Liver (tissue), 9 donors: ENCODE measurements around the gene MINK1. TPM values are rescaled to one million over a fixed set of nuclear protein-coding genes. Genes with fewer than 3 reads are reported as not detected.

ENCODE experiments used
- DNase-seq: peaks from one replicate; pipeline ENCODE4 v3.0.0-alpha.2; 2017; ENCODE audit warnings: low spot score
- H3K27ac ChIP-seq, 2 donors: one replicate each; pipeline ENCODE4 v1.7.0; 2013; ENCODE audit warnings: inconsistent platforms in 2 of 2, low read length in 2 of 2, control low read depth in 1 of 2, low read depth in 1 of 2, mild to moderate bottlenecking in 1 of 2
- H3K27me3 ChIP-seq, 4 donors: one replicate each; pipeline versions ENCODE4 v1.6.1 to v1.7.0; 2013; ENCODE audit warnings: low read length in 3 of 4, inconsistent platforms in 1 of 4, mild to moderate bottlenecking in 1 of 4, moderate library complexity in 1 of 4; ENCODE audit not compliant: control insufficient read depth in 4 of 4, insufficient read depth in 4 of 4
- H3K36me3 ChIP-seq, 4 donors: one replicate each; pipeline versions ENCODE4 v1.6.1 to v1.7.0; 2013; ENCODE audit warnings: low read length in 3 of 4, mild to moderate bottlenecking in 3 of 4, low read depth in 1 of 4, moderate library complexity in 1 of 4; ENCODE audit not compliant: control insufficient read depth in 4 of 4, insufficient read depth in 3 of 4
- H3K4me1 ChIP-seq, 4 donors: one replicate each; pipeline versions ENCODE4 v1.6.1 to v1.7.0; 2013; ENCODE audit warnings: low read length in 3 of 4, mild to moderate bottlenecking in 3 of 4, moderate library complexity in 1 of 4; ENCODE audit not compliant: control insufficient read depth in 4 of 4, insufficient read depth in 4 of 4
- H3K4me3 ChIP-seq, 3 donors: one replicate each; pipeline versions ENCODE4 v1.6.1 to v1.7.0; 2013; ENCODE audit warnings: low read length in 3 of 3, control low read depth in 1 of 3, low read depth in 1 of 3, mild to moderate bottlenecking in 1 of 3
- H3K9ac ChIP-seq, 2 donors: one replicate each; pipeline ENCODE4 v1.7.0; 2013; ENCODE audit warnings: low read length in 2 of 2, mild to moderate bottlenecking in 2 of 2, moderate library complexity in 2 of 2, control low read depth in 1 of 2, low read depth in 1 of 2
- H3K9me3 ChIP-seq, 4 donors: one replicate each; pipeline versions ENCODE4 v1.6.1 to v1.7.0; 2013; ENCODE audit warnings: low read length in 3 of 4; ENCODE audit not compliant: control insufficient read depth in 4 of 4
- EGR1 ChIP-seq, 2 donors: IDR thresholded peaks; 2 replicates each; pipeline ENCODE4 v1.6.1; 2016 to 2018; ENCODE audit warnings: antibody characterized with exemption in 2 of 2, low read depth in 2 of 2
- FOXA2 ChIP-seq: IDR thresholded peaks from 2 replicates; pipeline ENCODE4 v1.6.1; 2016; ENCODE audit warnings: antibody characterized with exemption
- GABPA ChIP-seq, 2 donors: IDR thresholded peaks in 1 of 2; conservative IDR thresholded peaks in 1 of 2; 2 replicates each; pipeline ENCODE4 v1.6.1; 2016; ENCODE audit warnings: antibody characterized with exemption in 2 of 2, mild to moderate bottlenecking in 1 of 2, moderate library complexity in 1 of 2
- HNF4A ChIP-seq, 2 donors: conservative IDR thresholded peaks; 2 replicates each; pipeline ENCODE4 v1.6.1; 2016; ENCODE audit warnings: antibody characterized with exemption in 2 of 2, mild to moderate bottlenecking in 2 of 2
- HNF4G ChIP-seq: IDR thresholded peaks from 2 replicates; pipeline ENCODE4 v1.6.1; 2016; ENCODE audit warnings: antibody characterized with exemption
- JUND ChIP-seq, 2 donors: IDR thresholded peaks; 2 replicates each; pipeline ENCODE4 v1.6.1; 2016; ENCODE audit warnings: antibody characterized with exemption in 2 of 2
- NR2F2 ChIP-seq: IDR thresholded peaks from 2 replicates; pipeline ENCODE4 v1.6.1; 2016; ENCODE audit warnings: antibody characterized with exemption
- RAD21 ChIP-seq, 2 donors: IDR thresholded peaks; 2 replicates each; pipeline ENCODE4 v1.6.1; 2016; ENCODE audit warnings: antibody characterized with exemption in 2 of 2, mild to moderate bottlenecking in 2 of 2
- RXRA ChIP-seq, 2 donors: IDR thresholded peaks; 2 replicates each; pipeline ENCODE4 v1.6.1; 2017 to 2018; ENCODE audit warnings: antibody characterized with exemption in 2 of 2, mild to moderate bottlenecking in 1 of 2
- SP1 ChIP-seq: IDR thresholded peaks from 2 replicates; pipeline ENCODE4 v1.6.1; 2018; ENCODE audit warnings: antibody characterized with exemption, mild to moderate bottlenecking
- TAF1 ChIP-seq: conservative IDR thresholded peaks from 2 replicates; pipeline ENCODE4 v1.6.1; 2016; ENCODE audit warnings: antibody characterized with exemption, mild to moderate bottlenecking
- YY1 ChIP-seq: IDR thresholded peaks from 2 replicates; pipeline ENCODE4 v1.6.1; 2016; ENCODE audit warnings: antibody characterized with exemption, mild to moderate bottlenecking
- WGBS: extraction: QIAGEN DNeasy Blood & Tissue Kit; methylation state at CpG from one replicate; pipeline ENCODE4 v1.1.7; 2013; 5-methylcytosine and 5-hydroxymethylcytosine counted together
- polyA plus RNA-seq, 2 donors: library from polyadenylated mRNA; stranded (reverse) in 1 of 2; unstranded in 1 of 2; fragments of 200-250 nt in 1 of 2; fragments of >200 nt in 1 of 2; fragmentation: Nextera tagmentation in 1 of 2; extraction: Ambion mirVana in 1 of 2; gene quantifications; one replicate each; pipeline versions ENCODE4 v1.2.1 to v1.2.3, GENCODE V29; 2013 to 2015
- total RNA-seq, 2 donors: library from RNA; depleted of rRNA; stranded (reverse); fragments of >200 nt; gene quantifications; one replicate each; pipeline ENCODE4 v1.2.3, GENCODE V29; 2014
- TF ChIP-seq, protein P1 (sequence below): IDR thresholded peaks from 2 replicates; pipeline ENCODE4 v1.6.1; 2016; ENCODE audit warnings: antibody characterized with exemption
- TF ChIP-seq, protein P2 (sequence below): IDR thresholded peaks from 2 replicates; pipeline ENCODE4 v1.6.1; 2016; ENCODE audit warnings: antibody characterized with exemption, mild to moderate bottlenecking
- TF ChIP-seq, protein P3 (sequence below): fragments of 150-350 bp; IDR thresholded peaks from 2 replicates; pipeline ENCODE4 v1.5.1; 2017; ENCODE audit warnings: improper control_type of control experiment, low read depth, low read length; ENCODE audit not compliant: missing input control
- TF ChIP-seq, protein P4 (sequence below): IDR thresholded peaks from 2 replicates; pipeline ENCODE4 v1.6.1; 2016; ENCODE audit warnings: antibody characterized with exemption
- TF ChIP-seq, protein P5 (sequence below): IDR thresholded peaks from 2 replicates; pipeline ENCODE4 v1.6.1; 2016; ENCODE audit warnings: antibody characterized with exemption
- donor health status: healthy.
- donor health status: healthy.
- donor health status: healthy.
- donor health status: healthy.
- donor health status: healthy.

Gene MINK1
- total and polyA plus RNA-seq, 4 donors = 6.9 to 30.6 (median 21.1) TPM

DNA sequence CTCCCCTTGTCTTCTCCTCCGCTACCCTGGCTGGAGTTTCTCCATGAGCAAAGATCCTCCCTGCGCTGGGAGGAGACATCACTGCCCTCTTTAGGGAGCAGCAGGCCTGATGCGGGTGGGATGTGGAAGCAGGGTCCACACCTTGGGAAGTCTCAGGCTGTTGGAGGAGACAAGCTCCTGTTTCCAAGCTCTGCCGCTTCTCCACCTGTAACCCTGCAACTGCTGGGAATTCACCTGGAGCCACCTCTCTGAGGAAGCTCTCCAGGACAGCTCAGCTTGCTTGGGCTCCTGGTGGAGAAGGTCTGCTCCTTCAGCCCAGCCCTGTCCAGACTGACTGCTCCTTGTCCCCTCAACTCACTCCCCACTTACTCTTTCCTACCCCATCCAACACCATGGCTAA lies 51.3 kb downstream of the MINK1 start:
- no peak for DNase-seq
- 96% methylated on average over 4 of the region's 4 CpGs for WGBS
- TF ChIP-seq GABPA (IDR thresholded peaks at IDR 0.05 in 1 of 2, conservative IDR thresholded peaks at IDR 0.05 in 1 of 2) (no peak), SP1 (no peak), RAD21 (IDR thresholded peaks at IDR 0.05) (no peak), FOXA2 (no peak), YY1 (no peak), RXRA (IDR thresholded peaks at IDR 0.05) (no peak), NR2F2 (no peak)
- TF ChIP-seq, protein P1, sequence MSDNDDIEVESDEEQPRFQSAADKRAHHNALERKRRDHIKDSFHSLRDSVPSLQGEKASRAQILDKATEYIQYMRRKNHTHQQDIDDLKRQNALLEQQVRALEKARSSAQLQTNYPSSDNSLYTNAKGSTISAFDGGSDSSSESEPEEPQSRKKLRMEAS = no peak
- TF ChIP-seq, protein P2, sequence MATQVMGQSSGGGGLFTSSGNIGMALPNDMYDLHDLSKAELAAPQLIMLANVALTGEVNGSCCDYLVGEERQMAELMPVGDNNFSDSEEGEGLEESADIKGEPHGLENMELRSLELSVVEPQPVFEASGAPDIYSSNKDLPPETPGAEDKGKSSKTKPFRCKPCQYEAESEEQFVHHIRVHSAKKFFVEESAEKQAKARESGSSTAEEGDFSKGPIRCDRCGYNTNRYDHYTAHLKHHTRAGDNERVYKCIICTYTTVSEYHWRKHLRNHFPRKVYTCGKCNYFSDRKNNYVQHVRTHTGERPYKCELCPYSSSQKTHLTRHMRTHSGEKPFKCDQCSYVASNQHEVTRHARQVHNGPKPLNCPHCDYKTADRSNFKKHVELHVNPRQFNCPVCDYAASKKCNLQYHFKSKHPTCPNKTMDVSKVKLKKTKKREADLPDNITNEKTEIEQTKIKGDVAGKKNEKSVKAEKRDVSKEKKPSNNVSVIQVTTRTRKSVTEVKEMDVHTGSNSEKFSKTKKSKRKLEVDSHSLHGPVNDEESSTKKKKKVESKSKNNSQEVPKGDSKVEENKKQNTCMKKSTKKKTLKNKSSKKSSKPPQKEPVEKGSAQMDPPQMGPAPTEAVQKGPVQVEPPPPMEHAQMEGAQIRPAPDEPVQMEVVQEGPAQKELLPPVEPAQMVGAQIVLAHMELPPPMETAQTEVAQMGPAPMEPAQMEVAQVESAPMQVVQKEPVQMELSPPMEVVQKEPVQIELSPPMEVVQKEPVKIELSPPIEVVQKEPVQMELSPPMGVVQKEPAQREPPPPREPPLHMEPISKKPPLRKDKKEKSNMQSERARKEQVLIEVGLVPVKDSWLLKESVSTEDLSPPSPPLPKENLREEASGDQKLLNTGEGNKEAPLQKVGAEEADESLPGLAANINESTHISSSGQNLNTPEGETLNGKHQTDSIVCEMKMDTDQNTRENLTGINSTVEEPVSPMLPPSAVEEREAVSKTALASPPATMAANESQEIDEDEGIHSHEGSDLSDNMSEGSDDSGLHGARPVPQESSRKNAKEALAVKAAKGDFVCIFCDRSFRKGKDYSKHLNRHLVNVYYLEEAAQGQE = no peak
- TF ChIP-seq, protein P3, sequence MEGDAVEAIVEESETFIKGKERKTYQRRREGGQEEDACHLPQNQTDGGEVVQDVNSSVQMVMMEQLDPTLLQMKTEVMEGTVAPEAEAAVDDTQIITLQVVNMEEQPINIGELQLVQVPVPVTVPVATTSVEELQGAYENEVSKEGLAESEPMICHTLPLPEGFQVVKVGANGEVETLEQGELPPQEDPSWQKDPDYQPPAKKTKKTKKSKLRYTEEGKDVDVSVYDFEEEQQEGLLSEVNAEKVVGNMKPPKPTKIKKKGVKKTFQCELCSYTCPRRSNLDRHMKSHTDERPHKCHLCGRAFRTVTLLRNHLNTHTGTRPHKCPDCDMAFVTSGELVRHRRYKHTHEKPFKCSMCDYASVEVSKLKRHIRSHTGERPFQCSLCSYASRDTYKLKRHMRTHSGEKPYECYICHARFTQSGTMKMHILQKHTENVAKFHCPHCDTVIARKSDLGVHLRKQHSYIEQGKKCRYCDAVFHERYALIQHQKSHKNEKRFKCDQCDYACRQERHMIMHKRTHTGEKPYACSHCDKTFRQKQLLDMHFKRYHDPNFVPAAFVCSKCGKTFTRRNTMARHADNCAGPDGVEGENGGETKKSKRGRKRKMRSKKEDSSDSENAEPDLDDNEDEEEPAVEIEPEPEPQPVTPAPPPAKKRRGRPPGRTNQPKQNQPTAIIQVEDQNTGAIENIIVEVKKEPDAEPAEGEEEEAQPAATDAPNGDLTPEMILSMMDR = no peak
- TF ChIP-seq, protein P4, sequence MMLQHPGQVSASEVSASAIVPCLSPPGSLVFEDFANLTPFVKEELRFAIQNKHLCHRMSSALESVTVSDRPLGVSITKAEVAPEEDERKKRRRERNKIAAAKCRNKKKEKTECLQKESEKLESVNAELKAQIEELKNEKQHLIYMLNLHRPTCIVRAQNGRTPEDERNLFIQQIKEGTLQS = no peak
- no peaks in the 10 kb centered on the region for H3K27me3 ChIP-seq
- no peaks in the 10 kb centered on the region for H3K9me3 ChIP-seq
- peaks cover 0 to 5% (median 3%) of the 10 kb centered on the region in 4 donors for H3K4me1 ChIP-seq
- H3K27ac ChIP-seq = no peak overlapping the region
- H3K9ac ChIP-seq = no peak overlapping the region
- H3K36me3 ChIP-seq = peaks cover 8 to 39% (median 20%) of the 10 kb centered on the region in 4 donors
- no peak overlapping the region for H3K4me3 ChIP-seq

DNA sequence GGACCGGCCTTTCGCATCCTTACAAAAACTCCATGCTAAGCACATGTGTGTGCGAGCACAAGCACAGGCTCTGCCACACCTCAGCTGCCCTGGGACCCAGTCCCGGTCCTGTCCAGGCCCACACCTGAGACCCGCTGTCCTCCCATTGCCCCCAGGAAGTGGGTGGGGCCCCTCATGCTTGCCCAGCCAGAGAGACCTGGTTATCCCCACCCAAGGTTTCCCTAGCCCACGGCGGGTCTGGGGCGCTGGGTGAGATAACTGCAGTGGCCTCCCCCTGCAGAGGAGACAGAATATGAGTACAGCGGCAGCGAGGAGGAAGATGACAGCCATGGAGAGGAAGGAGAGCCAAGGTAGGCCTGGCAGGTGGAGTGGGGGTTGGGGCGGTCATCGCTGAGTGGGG lies 53.7 kb downstream of the MINK1 start:
- Histone ChIP-seq H3K9me3 (no peaks in the 10 kb centered on the region), H3K4me1 (peaks cover 0 to 5% (median 3%) of the 10 kb centered on the region in 4 donors), H3K9ac (no peak overlapping the region), H3K36me3 (peaks cover 18 to 52% (median 31%) of the 10 kb centered on the region in 4 donors), H3K27ac (no peak overlapping the region), H3K4me3 (no peak overlapping the region), H3K27me3 (no peaks in the 10 kb centered on the region)
- TF ChIP-seq, protein P3 = no peak
- no peak for TF ChIP-seq HNF4A (conservative IDR thresholded peaks at IDR 0.05)
- TF ChIP-seq TAF1 = no peak
- TF ChIP-seq, protein P5, sequence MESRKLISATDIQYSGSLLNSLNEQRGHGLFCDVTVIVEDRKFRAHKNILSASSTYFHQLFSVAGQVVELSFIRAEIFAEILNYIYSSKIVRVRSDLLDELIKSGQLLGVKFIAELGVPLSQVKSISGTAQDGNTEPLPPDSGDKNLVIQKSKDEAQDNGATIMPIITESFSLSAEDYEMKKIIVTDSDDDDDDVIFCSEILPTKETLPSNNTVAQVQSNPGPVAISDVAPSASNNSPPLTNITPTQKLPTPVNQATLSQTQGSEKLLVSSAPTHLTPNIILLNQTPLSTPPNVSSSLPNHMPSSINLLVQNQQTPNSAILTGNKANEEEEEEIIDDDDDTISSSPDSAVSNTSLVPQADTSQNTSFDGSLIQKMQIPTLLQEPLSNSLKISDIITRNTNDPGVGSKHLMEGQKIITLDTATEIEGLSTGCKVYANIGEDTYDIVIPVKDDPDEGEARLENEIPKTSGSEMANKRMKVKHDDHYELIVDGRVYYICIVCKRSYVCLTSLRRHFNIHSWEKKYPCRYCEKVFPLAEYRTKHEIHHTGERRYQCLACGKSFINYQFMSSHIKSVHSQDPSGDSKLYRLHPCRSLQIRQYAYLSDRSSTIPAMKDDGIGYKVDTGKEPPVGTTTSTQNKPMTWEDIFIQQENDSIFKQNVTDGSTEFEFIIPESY = no peak
- no peak for TF ChIP-seq FOXA2
- TF ChIP-seq NR2F2 = no peak
- TF ChIP-seq, protein P4 = no peak
- no peak for TF ChIP-seq RXRA (IDR thresholded peaks at IDR 0.05)
- TF ChIP-seq JUND (IDR thresholded peaks at IDR 0.05) = no peak
- no peak for TF ChIP-seq EGR1 (IDR thresholded peaks at IDR 0.05; ENCODE audit: low read depth in 2 of 2)
- TF ChIP-seq RAD21 (IDR thresholded peaks at IDR 0.05) = no peak
- TF ChIP-seq HNF4G = no peak
- TF ChIP-seq, protein P1 = no peak
- TF ChIP-seq SP1 = no peak
- no peak for DNase-seq
- WGBS = 94% methylated on average over 12 of the region's 12 CpGs
